OCI-LY1 (cell line): ENCODE measurements around the gene FMO3.

ENCODE experiments used
- H2AFZ ChIP-seq: fragments of 200-600 bp; sonication (generic), shearing (Covaris generic); 2 replicates; pipeline ENCODE4 v1.6.0; 2014; ENCODE audit warnings: antibody characterized with exemption, mild to moderate bottlenecking, low read length
- H3F3A ChIP-seq: fragments of 200-600 bp; sonication (generic), shearing (Covaris generic); 2 replicates; pipeline ENCODE4 v1.6.0; 2014; ENCODE audit warnings: mild to moderate bottlenecking, antibody characterized with exemption, low read length, moderate library complexity; ENCODE audit not compliant: insufficient read depth
- H3K27ac ChIP-seq: fragments of 200-600 bp; sonication (generic); 2 replicates; pipeline ENCODE4 v1.5.1; 2014; ENCODE audit warnings: low read length, mixed run types, mild to moderate bottlenecking, low read depth; ENCODE audit not compliant: poor library complexity, severe bottlenecking
- H3K27me3 ChIP-seq: fragments of 200-600 bp; sonication (generic); 2 replicates; pipeline ENCODE4 v1.6.0; 2014; ENCODE audit warnings: antibody characterized with exemption, mild to moderate bottlenecking, low read length, moderate library complexity; ENCODE audit not compliant: insufficient read depth
- H3K36me3 ChIP-seq: fragments of 200-600 bp; sonication (generic); 2 replicates; pipeline ENCODE4 v1.6.1; 2014; ENCODE audit warnings: mild to moderate bottlenecking, antibody characterized with exemption, low read length, moderate library complexity, mixed read lengths; ENCODE audit not compliant: insufficient read depth
- H3K4me1 ChIP-seq: fragments of 200-600 bp; sonication (generic); 2 replicates; pipeline ENCODE4 v1.5.1; 2014; ENCODE audit warnings: mild to moderate bottlenecking, low read length, moderate library complexity; ENCODE audit not compliant: insufficient read depth, severe bottlenecking
- H3K4me2 ChIP-seq: fragments of 200-600 bp; sonication (generic), shearing (Covaris generic); 2 replicates; pipeline ENCODE4 v1.6.1; 2014; ENCODE audit warnings: low read length
- H3K4me3 ChIP-seq: fragments of 200-600 bp; sonication (generic); 2 replicates; pipeline ENCODE4 v1.5.1; 2014; ENCODE audit warnings: low read length, low read depth, mild to moderate bottlenecking, mixed read lengths; ENCODE audit not compliant: poor library complexity, severe bottlenecking
- H3K79me2 ChIP-seq: fragments of 200-600 bp; shearing (Covaris generic); 2 replicates; pipeline ENCODE4 v1.6.1; 2016; ENCODE audit warnings: mixed run types, low read length, mixed read lengths; ENCODE audit not compliant: insufficient read depth
- H3K9ac ChIP-seq: fragments of 200-600 bp; sonication (generic), shearing (Covaris generic); 2 replicates; pipeline ENCODE4 v1.6.1; 2014; ENCODE audit warnings: mild to moderate bottlenecking, low read length, mixed read lengths
- H3K9me2 ChIP-seq: fragments of 200-600 bp; sonication (generic), shearing (Covaris generic); 2 replicates; pipeline ENCODE4 v1.6.1; 2014; ENCODE audit warnings: low read depth, mild to moderate bottlenecking, low read length, mixed read lengths
- H3K9me3 ChIP-seq: fragments of 200-600 bp; shearing (Covaris generic); 2 replicates; pipeline ENCODE4 v1.6.1; 2014; ENCODE audit warnings: low read length, mixed read lengths
- H4K20me1 ChIP-seq: fragments of 200-600 bp; sonication (generic), shearing (Covaris generic); 2 replicates; pipeline ENCODE4 v1.6.0; 2016; ENCODE audit warnings: mild to moderate bottlenecking, low read length; ENCODE audit not compliant: insufficient read depth
- EZH2 ChIP-seq: fragments of 200-600 bp; sonication (generic), shearing (Covaris generic); IDR thresholded peaks from 2 replicates; pipeline ENCODE4 v1.8.0; 2017; ENCODE audit warnings: borderline replicate concordance, mixed run types, mild to moderate bottlenecking, antibody characterized with exemption, low read length, moderate library complexity, mixed read lengths
- TF ChIP-seq, protein P1 (sequence below): fragments of 200-600 bp; sonication (generic), shearing (Covaris generic); IDR thresholded peaks from 2 replicates; pipeline ENCODE4 v1.5.1; 2017; ENCODE audit warnings: mild to moderate bottlenecking, antibody characterized with exemption, low read length, moderate library complexity, mixed read lengths

Gene FMO3

GRCh38 chr1:171061425-171062143 lies 29.1 kb upstream of the FMO3 start:
- H2AFZ ChIP-seq: no peak overlapping the region
- TF ChIP-seq, protein P1, sequence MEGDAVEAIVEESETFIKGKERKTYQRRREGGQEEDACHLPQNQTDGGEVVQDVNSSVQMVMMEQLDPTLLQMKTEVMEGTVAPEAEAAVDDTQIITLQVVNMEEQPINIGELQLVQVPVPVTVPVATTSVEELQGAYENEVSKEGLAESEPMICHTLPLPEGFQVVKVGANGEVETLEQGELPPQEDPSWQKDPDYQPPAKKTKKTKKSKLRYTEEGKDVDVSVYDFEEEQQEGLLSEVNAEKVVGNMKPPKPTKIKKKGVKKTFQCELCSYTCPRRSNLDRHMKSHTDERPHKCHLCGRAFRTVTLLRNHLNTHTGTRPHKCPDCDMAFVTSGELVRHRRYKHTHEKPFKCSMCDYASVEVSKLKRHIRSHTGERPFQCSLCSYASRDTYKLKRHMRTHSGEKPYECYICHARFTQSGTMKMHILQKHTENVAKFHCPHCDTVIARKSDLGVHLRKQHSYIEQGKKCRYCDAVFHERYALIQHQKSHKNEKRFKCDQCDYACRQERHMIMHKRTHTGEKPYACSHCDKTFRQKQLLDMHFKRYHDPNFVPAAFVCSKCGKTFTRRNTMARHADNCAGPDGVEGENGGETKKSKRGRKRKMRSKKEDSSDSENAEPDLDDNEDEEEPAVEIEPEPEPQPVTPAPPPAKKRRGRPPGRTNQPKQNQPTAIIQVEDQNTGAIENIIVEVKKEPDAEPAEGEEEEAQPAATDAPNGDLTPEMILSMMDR: no peak
- no peak for TF ChIP-seq EZH2
- H3K4me2 ChIP-seq: no peak overlapping the region
- no peaks in the 10 kb centered on the region for H3K79me2 ChIP-seq
- H3K27me3 ChIP-seq: no peaks in the 10 kb centered on the region
- no peaks in the 10 kb centered on the region for H3K9me3 ChIP-seq
- no peaks in the 10 kb centered on the region for H3F3A ChIP-seq
- no peaks in the 10 kb centered on the region for H4K20me1 ChIP-seq
- H3K4me3 ChIP-seq: no peak overlapping the region
- no peaks in the 10 kb centered on the region for H3K36me3 ChIP-seq
- H3K27ac ChIP-seq: no peak overlapping the region
- H3K4me1 ChIP-seq: no peaks in the 10 kb centered on the region
- no peak overlapping the region for H3K9ac ChIP-seq
- H3K9me2 ChIP-seq: no peaks in the 10 kb centered on the region

DNA sequence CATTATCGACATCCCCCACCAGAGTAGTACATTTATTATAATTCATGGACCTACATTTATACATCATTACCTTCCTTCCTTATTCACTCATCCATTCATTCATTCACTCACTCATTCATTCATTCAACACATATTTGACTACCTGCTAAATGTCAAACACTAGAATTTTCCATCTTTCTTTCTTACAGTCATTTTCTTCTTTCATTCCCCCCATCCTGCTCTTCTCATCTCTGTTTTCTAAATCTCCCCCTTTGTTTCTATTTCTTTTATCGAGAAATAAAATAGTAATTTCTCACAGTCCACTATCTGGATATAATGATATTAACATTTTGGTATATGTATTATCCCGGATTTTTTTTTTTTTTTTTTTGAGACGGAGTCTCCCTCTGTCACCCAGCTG lies 27.8 kb upstream of the FMO3 start:
- no peaks in the 10 kb centered on the region for H3K79me2 ChIP-seq
- no peak overlapping the region for H3K27ac ChIP-seq
- H3K27me3 ChIP-seq: no peaks in the 10 kb centered on the region
- no peak overlapping the region for H2AFZ ChIP-seq
- H3F3A ChIP-seq: no peaks in the 10 kb centered on the region
- H3K4me2 ChIP-seq: no peak overlapping the region
- no peaks in the 10 kb centered on the region for H3K9me3 ChIP-seq
- H3K36me3 ChIP-seq: no peaks in the 10 kb centered on the region
- no peak overlapping the region for H3K9ac ChIP-seq
- H4K20me1 ChIP-seq: no peaks in the 10 kb centered on the region
- TF ChIP-seq, protein P1: no peak
- H3K4me1 ChIP-seq: no peaks in the 10 kb centered on the region
- H3K4me3 ChIP-seq: no peak overlapping the region
- H3K9me2 ChIP-seq: no peaks in the 10 kb centered on the region

DNA sequence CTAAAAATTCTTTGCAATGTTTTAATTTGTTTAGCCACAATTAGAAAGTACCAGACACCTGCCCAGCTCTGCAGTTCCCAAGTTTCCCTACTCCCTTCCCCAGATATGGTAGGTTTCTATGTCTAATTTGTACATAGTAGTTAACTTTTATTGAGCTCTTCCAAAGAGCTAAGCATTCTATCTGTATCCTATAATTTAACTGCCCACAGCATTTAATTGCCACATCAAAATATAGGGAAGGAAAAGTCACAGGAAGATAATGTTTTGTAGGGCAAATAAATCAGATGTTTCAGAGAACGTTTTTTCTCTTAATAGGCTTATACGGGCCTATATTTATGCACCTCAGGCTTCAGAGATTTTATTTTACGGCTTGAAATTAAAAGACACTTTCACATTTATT lies 15.7 kb upstream of the FMO3 start:
- H4K20me1 ChIP-seq: no peaks in the 10 kb centered on the region
- H3K9me3 ChIP-seq: no peaks in the 10 kb centered on the region
- no peak overlapping the region for H3K27ac ChIP-seq
- H2AFZ ChIP-seq: no peak overlapping the region
- H3K36me3 ChIP-seq: no peaks in the 10 kb centered on the region
- no peaks in the 10 kb centered on the region for H3K79me2 ChIP-seq
- H3K9ac ChIP-seq: no peak overlapping the region
- no peaks in the 10 kb centered on the region for H3K9me2 ChIP-seq
- H3K27me3 ChIP-seq: no peaks in the 10 kb centered on the region
- H3K4me2 ChIP-seq: no peak overlapping the region
- TF ChIP-seq, protein P1: no peak
- TF ChIP-seq EZH2: no peak
- no peaks in the 10 kb centered on the region for H3K4me1 ChIP-seq
- H3F3A ChIP-seq: no peaks in the 10 kb centered on the region
- H3K4me3 ChIP-seq: no peak overlapping the region
